GM10266 (cell line): ENCODE measurements around the gene KCNE4.

Experiments
- DNase-seq: peaks from one replicate; pipeline ENCODE4 v3.0.0; 2012; ENCODE audit errors: extremely low spot score
- TF ChIP-seq, protein P1 (sequence below): IDR thresholded peaks from 2 replicates; pipeline ENCODE4 v1.5.1; 2012; ENCODE audit warnings: mild to moderate bottlenecking, low read depth; ENCODE audit not compliant: control insufficient read depth, insufficient read depth; ENCODE audit errors: missing control alignments

Gene KCNE4

DNA sequence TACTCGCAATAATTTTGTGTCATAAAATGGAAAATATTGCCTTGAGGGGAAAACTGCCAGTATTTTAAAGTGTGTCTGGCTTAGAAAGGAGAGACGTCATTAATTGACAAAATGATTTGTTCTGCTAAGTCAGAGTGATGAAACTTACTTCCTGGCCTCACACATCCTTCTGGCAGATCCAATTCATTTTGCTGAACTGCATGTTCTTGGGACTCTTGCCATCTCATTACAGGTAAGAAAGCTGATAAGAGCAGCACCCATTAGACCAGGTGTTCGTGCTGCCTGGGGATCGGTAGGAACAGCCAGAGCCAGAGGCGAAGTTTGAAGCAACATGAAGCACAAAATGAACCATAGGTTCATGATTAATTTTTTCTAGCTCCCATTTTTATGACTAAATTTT lies 38.0 kb downstream of the KCNE4 start:
- TF ChIP-seq, protein P1, sequence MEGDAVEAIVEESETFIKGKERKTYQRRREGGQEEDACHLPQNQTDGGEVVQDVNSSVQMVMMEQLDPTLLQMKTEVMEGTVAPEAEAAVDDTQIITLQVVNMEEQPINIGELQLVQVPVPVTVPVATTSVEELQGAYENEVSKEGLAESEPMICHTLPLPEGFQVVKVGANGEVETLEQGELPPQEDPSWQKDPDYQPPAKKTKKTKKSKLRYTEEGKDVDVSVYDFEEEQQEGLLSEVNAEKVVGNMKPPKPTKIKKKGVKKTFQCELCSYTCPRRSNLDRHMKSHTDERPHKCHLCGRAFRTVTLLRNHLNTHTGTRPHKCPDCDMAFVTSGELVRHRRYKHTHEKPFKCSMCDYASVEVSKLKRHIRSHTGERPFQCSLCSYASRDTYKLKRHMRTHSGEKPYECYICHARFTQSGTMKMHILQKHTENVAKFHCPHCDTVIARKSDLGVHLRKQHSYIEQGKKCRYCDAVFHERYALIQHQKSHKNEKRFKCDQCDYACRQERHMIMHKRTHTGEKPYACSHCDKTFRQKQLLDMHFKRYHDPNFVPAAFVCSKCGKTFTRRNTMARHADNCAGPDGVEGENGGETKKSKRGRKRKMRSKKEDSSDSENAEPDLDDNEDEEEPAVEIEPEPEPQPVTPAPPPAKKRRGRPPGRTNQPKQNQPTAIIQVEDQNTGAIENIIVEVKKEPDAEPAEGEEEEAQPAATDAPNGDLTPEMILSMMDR = no peak
- DNase-seq = no peak

DNA sequence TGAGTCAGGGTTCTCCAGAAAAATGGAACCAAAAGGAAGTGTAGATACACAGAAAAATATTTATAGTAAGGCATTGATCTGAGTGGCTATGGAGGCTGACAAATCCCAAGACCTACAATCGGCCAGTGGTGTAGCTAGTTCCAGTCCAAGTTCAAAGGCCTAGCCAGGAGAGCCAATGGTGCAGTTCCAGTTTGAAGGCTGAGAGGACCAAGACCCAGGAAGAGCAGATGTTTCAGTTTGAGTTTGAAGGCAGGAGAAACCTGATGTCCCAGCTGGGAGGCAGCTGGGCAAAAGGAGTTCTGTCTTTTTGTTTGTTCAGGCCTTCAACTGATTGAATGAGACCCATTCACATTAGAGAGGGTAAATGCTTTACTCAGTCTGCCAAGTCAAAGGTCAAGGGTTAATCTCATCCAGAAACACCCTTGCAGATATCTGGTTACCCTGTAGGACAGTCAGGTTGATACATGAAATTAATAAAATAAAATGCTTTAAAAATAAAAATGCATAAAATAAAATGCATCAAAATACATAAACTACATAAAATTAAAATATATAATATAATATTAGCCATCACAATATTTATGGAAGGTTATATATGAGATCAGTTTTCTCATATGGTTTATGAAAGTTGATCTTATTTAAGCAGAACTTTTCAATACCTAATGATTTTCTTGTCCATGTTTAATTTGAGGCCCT lies 38.7 kb downstream of the KCNE4 start:
- no peak for DNase-seq
- TF ChIP-seq, protein P1 = no peak

DNA sequence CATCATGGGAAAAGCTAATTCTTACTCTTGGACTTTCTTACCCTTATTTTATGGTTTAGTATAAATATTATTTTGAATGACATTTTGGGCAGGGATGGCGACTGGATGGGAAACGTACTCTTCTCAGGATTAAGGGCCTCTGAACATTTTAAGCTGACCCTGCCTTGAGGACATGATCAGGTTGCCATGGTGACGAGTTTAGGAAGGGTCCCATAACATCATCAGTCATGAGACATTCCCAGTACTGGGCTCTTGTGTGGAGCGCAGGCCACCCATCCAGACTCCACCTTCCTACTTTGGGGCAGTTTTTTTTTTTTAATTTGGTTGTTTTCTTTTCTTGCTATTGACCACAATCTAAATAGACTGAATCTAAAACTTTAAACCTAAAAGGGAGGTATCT lies 40.7 kb downstream of the KCNE4 start:
- TF ChIP-seq, protein P1 = no peak
- DNase-seq = no peak

DNA sequence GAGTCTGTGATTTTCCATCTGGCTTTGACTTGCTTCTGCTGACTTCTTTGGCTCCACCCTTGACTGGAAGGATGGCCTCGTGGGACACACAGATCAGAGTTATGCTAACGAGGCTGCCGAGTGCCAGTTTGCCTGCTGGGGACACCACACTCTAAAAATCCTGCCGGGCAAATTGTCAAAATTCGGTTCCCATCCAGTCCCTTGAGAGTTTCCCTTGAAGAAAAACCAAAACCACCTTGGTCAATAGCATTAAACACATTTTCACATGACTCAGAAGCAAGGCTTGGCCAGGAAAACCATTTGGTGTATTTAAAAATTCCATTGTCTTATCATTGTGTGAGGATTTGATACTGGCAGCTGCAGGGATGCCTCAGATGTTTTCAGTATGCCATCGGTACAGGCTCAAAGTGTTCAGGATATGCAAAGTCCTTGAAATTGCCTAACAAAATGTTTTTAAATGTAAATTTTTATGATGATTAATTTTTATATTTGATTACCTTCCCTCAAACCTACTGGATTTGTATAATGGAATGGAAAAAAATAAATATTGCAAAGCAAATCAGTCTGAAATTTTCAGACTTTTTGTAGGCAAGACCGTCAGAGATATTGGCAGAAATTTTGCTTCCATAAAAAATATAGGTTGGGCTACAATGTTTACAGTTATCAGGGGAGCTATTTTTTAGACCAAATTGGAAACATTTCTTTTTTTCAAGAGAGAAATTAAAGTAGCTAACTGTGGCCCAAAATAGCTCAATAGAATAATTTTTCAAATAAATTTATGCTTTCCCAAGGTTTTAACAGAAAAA lies 41.6 kb downstream of the KCNE4 start:
- DNase-seq = no peak
- TF ChIP-seq, protein P1 = no peak

DNA sequence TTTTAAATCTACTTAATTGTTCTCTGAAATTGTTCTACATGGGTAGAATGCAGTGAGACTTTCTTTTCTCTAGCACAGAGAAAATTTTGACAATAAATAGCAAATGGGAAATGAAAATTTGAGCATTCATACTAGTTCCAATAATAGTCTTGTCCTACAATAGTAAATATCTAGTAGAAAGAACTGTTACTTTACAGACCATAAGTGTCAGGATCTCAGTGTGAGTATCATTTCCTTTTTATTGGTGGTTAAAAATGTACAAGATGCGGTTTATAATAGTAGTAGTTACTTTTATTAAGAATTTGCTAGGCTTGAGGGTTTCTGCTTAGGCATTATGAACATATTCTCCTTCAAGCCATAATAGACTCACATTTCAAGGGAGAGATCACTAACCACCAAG lies 43.2 kb downstream of the KCNE4 start:
- DNase-seq = no peak
- TF ChIP-seq, protein P1 = no peak

DNA sequence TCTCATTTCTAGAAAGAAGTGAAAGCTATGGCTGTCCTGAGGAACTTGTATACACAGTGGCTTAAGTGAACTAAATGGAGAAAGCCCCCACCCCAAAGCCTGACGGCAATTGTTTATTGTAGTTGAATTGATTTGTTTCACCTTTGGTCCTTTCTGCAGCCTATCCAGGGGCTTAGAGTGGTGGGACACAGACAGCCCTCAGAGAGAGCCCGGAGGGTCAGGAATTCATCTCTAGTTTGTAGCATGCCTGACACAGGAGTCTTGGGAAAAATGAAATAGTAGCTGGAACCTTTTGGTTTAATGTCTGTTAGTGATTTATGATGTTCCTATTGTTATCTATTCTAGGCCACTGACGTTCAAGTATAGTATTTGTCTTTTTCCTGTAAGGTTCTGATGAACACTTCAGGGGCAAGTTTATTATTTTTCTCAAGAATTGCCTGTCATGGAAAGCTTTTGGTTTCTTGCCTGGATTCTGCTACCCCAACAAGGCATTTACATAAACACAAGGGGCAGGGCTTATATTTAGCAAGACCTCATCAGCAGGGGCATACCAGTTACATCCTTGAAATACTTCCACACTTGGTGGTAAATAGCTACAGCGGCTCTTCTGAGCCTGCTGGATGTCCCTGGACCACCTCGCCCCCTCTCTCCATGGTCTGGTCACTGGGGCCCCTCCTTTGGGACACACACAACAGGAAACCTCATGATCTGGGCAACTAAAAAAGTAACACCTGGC lies 44.4 kb downstream of the KCNE4 start:
- DNase-seq = no peak

More for the DNA sequence above, 44.4 kb downstream of the KCNE4 start:
- TF ChIP-seq, protein P1 = no peak
